Adrenal gland (tissue), 5 donors: Measurements from ENCODE around the gene GPR68.

Experiments used
- POLR2A ChIP-seq, 2 donors: fragments of 450-650 bp; IDR thresholded peaks; one replicate each; pipeline ENCODE4 v1.6.1; 2017; ENCODE audit warnings: antibody characterized with exemption in 2 of 2, mild to moderate bottlenecking in 2 of 2, moderate library complexity in 1 of 2
- TF ChIP-seq, protein P1 (sequence below), 6 experiments: fragments of 450-650 bp in 4 of 6; fragments of 200-600 bp in 2 of 6; sonication (generic) in 1 of 6; IDR thresholded peaks; 1 replicate in 5 of 6; 2 replicates in 1 of 6; pipeline versions ENCODE4 v1.5.1 to v1.8.0; 2016 to 2021; ENCODE audit warnings: antibody characterized with exemption in 6 of 6, mild to moderate bottlenecking in 2 of 6, moderate library complexity in 1 of 6
- donor health status: DM: no; HTN: no; CAD: no.

GRCh38 chr14:91197631-91198030, 46.9 kb downstream of the GPR68 start:
- TF ChIP-seq POLR2A (IDR thresholded peaks at IDR 0.05), result no peak
- TF ChIP-seq, protein P1, sequence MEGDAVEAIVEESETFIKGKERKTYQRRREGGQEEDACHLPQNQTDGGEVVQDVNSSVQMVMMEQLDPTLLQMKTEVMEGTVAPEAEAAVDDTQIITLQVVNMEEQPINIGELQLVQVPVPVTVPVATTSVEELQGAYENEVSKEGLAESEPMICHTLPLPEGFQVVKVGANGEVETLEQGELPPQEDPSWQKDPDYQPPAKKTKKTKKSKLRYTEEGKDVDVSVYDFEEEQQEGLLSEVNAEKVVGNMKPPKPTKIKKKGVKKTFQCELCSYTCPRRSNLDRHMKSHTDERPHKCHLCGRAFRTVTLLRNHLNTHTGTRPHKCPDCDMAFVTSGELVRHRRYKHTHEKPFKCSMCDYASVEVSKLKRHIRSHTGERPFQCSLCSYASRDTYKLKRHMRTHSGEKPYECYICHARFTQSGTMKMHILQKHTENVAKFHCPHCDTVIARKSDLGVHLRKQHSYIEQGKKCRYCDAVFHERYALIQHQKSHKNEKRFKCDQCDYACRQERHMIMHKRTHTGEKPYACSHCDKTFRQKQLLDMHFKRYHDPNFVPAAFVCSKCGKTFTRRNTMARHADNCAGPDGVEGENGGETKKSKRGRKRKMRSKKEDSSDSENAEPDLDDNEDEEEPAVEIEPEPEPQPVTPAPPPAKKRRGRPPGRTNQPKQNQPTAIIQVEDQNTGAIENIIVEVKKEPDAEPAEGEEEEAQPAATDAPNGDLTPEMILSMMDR (IDR thresholded peaks at IDR 0.05), result no peak
